Endothelial cell of umbilical vein (primary cell): ENCODE results near the gene ZNF652. TPM values are rescaled to one million over a fixed set of nuclear protein-coding genes. Genes with fewer than 3 reads are reported as not detected.

Experiments used
- BruUV-seq: library from RNA; stranded (reverse); fragments of 400-500 nt; replicated peaks from 2 replicates; lab custom pipeline; 2021; lab: Mats Ljungman, UMichigan
- CTCF ChIA-PET: fragments of 300-600, 350-600 bp; sonication (Branson Sonifier 250); formaldehyde crosslinking; loops from one replicate; lab custom pipeline; 2021; ENCODE audit warnings: antibody characterized with exemption, inconsistent platforms; lab: Charles Lee
- POLR2A ChIA-PET: fragments of 300-600, 350-600 bp; sonication (Branson Sonifier 250); formaldehyde crosslinking; loops from one replicate; lab custom pipeline; 2021; ENCODE audit warnings: antibody characterized with exemption, inconsistent platforms; lab: Charles Lee
- DNase-seq: peaks from one replicate; pipeline ENCODE4 v3.0.0-alpha.2; 2011; ENCODE audit warnings: low read depth, low spot score
- FAIRE-seq: peaks from 2 replicates; lab custom pipeline; 2011; peaks lifted over from hg19 to GRCh38; lab: Jason Lieb, UNC
- H2AFZ ChIP-seq: 2 replicates; pipeline ENCODE4 v1.6.0; 2012; ENCODE audit warnings: low read depth, low read length, control low read depth, inconsistent platforms
- H3K27ac ChIP-seq: 2 replicates; pipeline ENCODE4 v1.5.1; 2011; ENCODE audit warnings: low read depth, mild to moderate bottlenecking, control low read depth, low read length, moderate library complexity; ENCODE audit not compliant: insufficient read depth
- H3K27me3 ChIP-seq, 2 experiments: 2 replicates each; pipeline versions ENCODE4 v1.6.0 to v1.6.1; 2011; ENCODE audit warnings: low read length in 2 of 2, mixed read lengths in 1 of 2; ENCODE audit not compliant: control insufficient read depth in 2 of 2, insufficient read depth in 2 of 2
- H3K36me3 ChIP-seq, 2 experiments: 2 replicates in 1 of 2; 3 replicates in 1 of 2; pipeline ENCODE4 v1.5.1; 2011; ENCODE audit warnings: low read length in 2 of 2, mild to moderate bottlenecking in 1 of 2, moderate library complexity in 1 of 2; ENCODE audit not compliant: control insufficient read depth in 2 of 2, insufficient read depth in 2 of 2; ENCODE audit errors: extremely low read depth in 1 of 2
- H3K4me1 ChIP-seq: 3 replicates; pipeline ENCODE4 v1.5.1; 2011; ENCODE audit warnings: mild to moderate bottlenecking, low read length; ENCODE audit not compliant: control insufficient read depth, insufficient read depth; ENCODE audit errors: extremely low read depth
- H3K4me2 ChIP-seq: 2 replicates; pipeline ENCODE4 v1.6.1; 2011; ENCODE audit warnings: low read length, control low read depth, mixed read lengths; ENCODE audit not compliant: insufficient read depth
- H3K4me3 ChIP-seq, 3 experiments: fragments of 200-600 bp in 1 of 3; sonication (generic), shearing (Covaris generic) in 1 of 3; replicated peaks in 1 of 3; 2 replicates each; pipeline ENCODE4 v1.5.1; 2011 to 2016; ENCODE audit warnings: control low read depth in 3 of 3, low read length in 3 of 3, mild to moderate bottlenecking in 2 of 3, inconsistent platforms in 1 of 3, low read depth in 1 of 3, moderate library complexity in 1 of 3; ENCODE audit not compliant: insufficient read depth in 1 of 3
- H3K79me2 ChIP-seq: 2 replicates; pipeline ENCODE4 v1.6.0; 2012; ENCODE audit warnings: low read length, inconsistent platforms; ENCODE audit not compliant: control insufficient read depth, insufficient read depth
- H3K9ac ChIP-seq: replicated peaks from 2 replicates; pipeline ENCODE3; 2011; ENCODE audit warnings: low read length, control low read depth; ENCODE audit not compliant: insufficient read depth; ENCODE audit errors: extremely low read depth
- H3K9me1 ChIP-seq: replicated peaks from 3 replicates; pipeline ENCODE4 v1.6.0; 2011; ENCODE audit warnings: mild to moderate bottlenecking, low read length; ENCODE audit not compliant: control insufficient read depth, insufficient read depth; ENCODE audit errors: extremely low read depth
- H3K9me3 ChIP-seq: replicated peaks from 2 replicates; pipeline ENCODE4 v1.5.1; 2012; ENCODE audit warnings: low read length, inconsistent platforms; ENCODE audit not compliant: control insufficient read depth, insufficient read depth
- H4K20me1 ChIP-seq: replicated peaks from 2 replicates; pipeline ENCODE3; 2011; ENCODE audit warnings: mild to moderate bottlenecking, low read length; ENCODE audit not compliant: control insufficient read depth, insufficient read depth; ENCODE audit errors: extremely low read depth
- EZH2 ChIP-seq: IDR thresholded peaks from 2 replicates; pipeline ENCODE4 v1.6.1; 2012; ENCODE audit warnings: borderline replicate concordance, low read depth, mild to moderate bottlenecking, moderate library complexity, low read length, inconsistent platforms; ENCODE audit not compliant: severe bottlenecking
- FOS ChIP-seq: IDR thresholded peaks from 2 replicates; pipeline ENCODE4 v1.6.1; 2011; ENCODE audit warnings: mild to moderate bottlenecking, low read length, moderate library complexity, borderline replicate concordance; ENCODE audit not compliant: insufficient read depth
- GATA2 ChIP-seq: IDR thresholded peaks from 2 replicates; pipeline ENCODE4 v1.7.0; 2011; ENCODE audit warnings: low read depth, mild to moderate bottlenecking, moderate library complexity, mixed read lengths, low read length; ENCODE audit not compliant: insufficient read length, insufficient read depth
- JUN ChIP-seq: IDR thresholded peaks from 2 replicates; pipeline ENCODE4 v1.6.1; 2011; ENCODE audit warnings: borderline replicate concordance, low read depth; ENCODE audit not compliant: insufficient read length, insufficient read depth
- MYC ChIP-seq: IDR thresholded peaks from one replicate; pipeline ENCODE4 v1.6.1; 2011; ENCODE audit warnings: mild to moderate bottlenecking, low read depth, low read length
- POLR2A ChIP-seq: IDR thresholded peaks from 2 replicates; pipeline ENCODE4 v1.6.1; 2012; ENCODE audit warnings: low read depth, mild to moderate bottlenecking, control low read depth, low read length
- POLR2AphosphoS5 ChIP-seq: IDR thresholded peaks from 2 replicates; pipeline ENCODE4 v1.6.1; 2012; ENCODE audit warnings: low read depth, mild to moderate bottlenecking, control low read depth, low read length, moderate library complexity; ENCODE audit not compliant: insufficient read depth
- dilution Hi-C: fragments of 300-500 bp; cut with MboI; formaldehyde crosslinking; loops from one replicate; pipeline ENCODE4 v1.15.0; 2019; ENCODE audit warnings: low sequenced_read_pairs; ENCODE audit not compliant: extremely low pct_ligation_motif_present
- intact Hi-C: fragments of 100-400 bp; cut with micrococcal nuclease; formaldehyde crosslinking; loops from one replicate; pipeline ENCODE4 v1.10.0; 2022
- polyA plus RNA-seq, 4 experiments: library from polyadenylated mRNA; depleted of rRNA in 3 of 4; stranded (reverse) in 3 of 4; unstranded in 1 of 4; fragments of >200 nt; gene quantifications; 2 replicates each; pipeline versions ENCODE4 v1.2.1 to v1.2.3, GENCODE V29; 2011 to 2012; ENCODE audit warnings: missing spikeins in 1 of 4
- total RNA-seq: library from RNA; stranded (reverse); gene quantifications from 2 replicates; pipeline ENCODE4 v1.2.3, GENCODE V29; 2021
- TF ChIP-seq, protein P1 (sequence below), 2 donors: IDR thresholded peaks; 1 replicate in 1 of 2; 2 replicates in 1 of 2; pipeline ENCODE4 v1.5.1; 2011; ENCODE audit warnings: low read length in 2 of 2, mild to moderate bottlenecking in 2 of 2, moderate library complexity in 2 of 2, control low read depth in 1 of 2, inconsistent platforms in 1 of 2, low read depth in 1 of 2; ENCODE audit not compliant: insufficient read depth in 1 of 2; ENCODE audit errors: extremely low read depth in 1 of 2
- TF ChIP-seq, protein P2 (sequence below): IDR thresholded peaks from 2 replicates; pipeline ENCODE4 v1.6.1; 2011; ENCODE audit not compliant: insufficient read depth, insufficient read length

The ZNF652 gene
- total and polyA plus RNA-seq, 2 donors (not counting 3 experiments of a cell fraction or from before 2014, with no cell fraction given): 6.1 to 18.6 TPM

DNA sequence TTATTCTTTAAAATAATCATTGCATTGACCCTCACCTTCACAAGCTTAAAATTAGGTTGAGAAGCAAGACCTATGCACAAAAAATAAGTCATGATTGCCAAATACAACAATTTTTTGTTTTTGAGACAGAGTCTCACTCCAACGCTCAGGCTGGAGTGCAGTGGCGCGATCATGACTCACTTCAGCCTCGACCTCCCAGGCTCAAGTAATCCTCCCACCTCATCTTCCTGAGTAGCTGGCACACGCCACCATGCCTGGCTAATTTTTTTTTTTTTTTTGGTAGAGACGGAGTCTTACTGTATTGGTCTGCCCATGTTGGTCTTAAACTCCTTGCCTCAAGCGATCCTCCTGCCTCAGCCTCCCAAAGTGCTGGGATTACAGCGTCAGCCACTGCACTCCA, 24.2 kb downstream of the ZNF652 start:
- Histone ChIP-seq H2AFZ (no peak overlapping the region), H3K9me3 (no peaks in the 10 kb centered on the region), H3K4me2 (no peak overlapping the region), H3K4me3 (no peak overlapping the region), H3K36me3 (no peaks in the 10 kb centered on the region), H3K9ac (no peak overlapping the region), H3K27ac (no peak overlapping the region), H3K27me3 (no peaks in the 10 kb centered on the region), H3K4me1 (peaks cover 3% of the 10 kb centered on the region), H3K79me2 (peaks cover 26% of the 10 kb centered on the region), H3K9me1 (no peaks in the 10 kb centered on the region), H4K20me1 (no peaks in the 10 kb centered on the region)
- ChIA-PET CTCF (interaction anchor here (1.7 kb wide), 1 partner anchor 12 kb away, joined by 5 read pairs; no protein-coding TSS in a partner anchor), POLR2A (interaction anchor here (0.7 kb wide), 1 partner anchor 8 kb away, joined by 3 read pairs; no protein-coding TSS in a partner anchor)
- TF ChIP-seq, protein P1, sequence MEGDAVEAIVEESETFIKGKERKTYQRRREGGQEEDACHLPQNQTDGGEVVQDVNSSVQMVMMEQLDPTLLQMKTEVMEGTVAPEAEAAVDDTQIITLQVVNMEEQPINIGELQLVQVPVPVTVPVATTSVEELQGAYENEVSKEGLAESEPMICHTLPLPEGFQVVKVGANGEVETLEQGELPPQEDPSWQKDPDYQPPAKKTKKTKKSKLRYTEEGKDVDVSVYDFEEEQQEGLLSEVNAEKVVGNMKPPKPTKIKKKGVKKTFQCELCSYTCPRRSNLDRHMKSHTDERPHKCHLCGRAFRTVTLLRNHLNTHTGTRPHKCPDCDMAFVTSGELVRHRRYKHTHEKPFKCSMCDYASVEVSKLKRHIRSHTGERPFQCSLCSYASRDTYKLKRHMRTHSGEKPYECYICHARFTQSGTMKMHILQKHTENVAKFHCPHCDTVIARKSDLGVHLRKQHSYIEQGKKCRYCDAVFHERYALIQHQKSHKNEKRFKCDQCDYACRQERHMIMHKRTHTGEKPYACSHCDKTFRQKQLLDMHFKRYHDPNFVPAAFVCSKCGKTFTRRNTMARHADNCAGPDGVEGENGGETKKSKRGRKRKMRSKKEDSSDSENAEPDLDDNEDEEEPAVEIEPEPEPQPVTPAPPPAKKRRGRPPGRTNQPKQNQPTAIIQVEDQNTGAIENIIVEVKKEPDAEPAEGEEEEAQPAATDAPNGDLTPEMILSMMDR (IDR thresholded peaks at IDR 0.05; ENCODE audit: extremely low read depth in 1 of 2, insufficient read depth in 1 of 2, low read depth in 1 of 2, low read length in 2 of 2): no peak
- no peak for TF ChIP-seq MYC
- no peak for TF ChIP-seq POLR2A
- no peak for TF ChIP-seq FOS
- TF ChIP-seq, protein P2, sequence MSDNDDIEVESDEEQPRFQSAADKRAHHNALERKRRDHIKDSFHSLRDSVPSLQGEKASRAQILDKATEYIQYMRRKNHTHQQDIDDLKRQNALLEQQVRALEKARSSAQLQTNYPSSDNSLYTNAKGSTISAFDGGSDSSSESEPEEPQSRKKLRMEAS: no peak
- TF ChIP-seq EZH2: no peak
- no peak for TF ChIP-seq JUN
- TF ChIP-seq POLR2AphosphoS5: no peak
- no peak for TF ChIP-seq GATA2
- dilution Hi-C loops (no loop called here), intact Hi-C loops (no loop called here)
- FAIRE-seq: no peak
- no TSS peak for BruUV-seq
- DNase-seq: peak; percentile 30
